Measurements from ENCODE around the gene EEIG2.

Gene EEIG2

GRCh38 chr1:108598340-108598739, 38.4 kb downstream of the EEIG2 start:
- TF ChIP-seq JUND (IDR thresholded peaks at IDR 0.05; ENCODE audit: low read depth) = no peak
- no peak for DNase-seq (ENCODE audit: low read depth in 1 of 2, low spot score in 1 of 2)
- in situ Hi-C loops (cut with HindIII; ENCODE audit: low pct_unique_long_range_greater_than_20kb, low sequenced_read_pairs) = no loop called here

DNA sequence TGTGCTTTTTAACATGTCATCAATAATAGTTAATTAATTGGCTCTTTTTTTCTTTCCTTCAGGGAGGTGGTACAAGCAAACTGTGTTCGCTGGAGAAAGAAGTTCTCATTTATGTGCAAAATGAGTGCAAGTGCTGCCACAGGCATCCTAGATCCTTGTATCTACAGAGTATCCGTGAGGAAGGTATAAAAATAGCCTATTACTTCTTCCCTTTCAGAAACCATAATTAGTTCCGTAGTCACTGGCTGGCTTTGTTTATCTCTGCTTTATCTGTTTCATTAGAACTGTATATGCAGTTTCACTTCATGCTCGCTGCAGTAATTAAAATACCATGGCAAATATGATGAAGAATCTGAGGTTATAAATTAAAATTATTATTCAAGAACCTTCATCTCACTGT, 40.6 kb downstream of the EEIG2 start:
- in situ Hi-C loops (cut with HindIII; ENCODE audit: low pct_unique_long_range_greater_than_20kb, low sequenced_read_pairs) = no loop called here
- no peak for TF ChIP-seq JUND (IDR thresholded peaks at IDR 0.05; ENCODE audit: low read depth)
- no peak for DNase-seq (ENCODE audit: low read depth in 1 of 2, low spot score in 1 of 2)

GRCh38 chr1:108601708-108602410, 42.0 kb downstream of the EEIG2 start:
- in situ Hi-C loops (cut with HindIII; ENCODE audit: low pct_unique_long_range_greater_than_20kb, low sequenced_read_pairs) = no loop called here
- no peak for TF ChIP-seq JUND (IDR thresholded peaks at IDR 0.05; ENCODE audit: low read depth)
- DNase-seq (ENCODE audit: low read depth in 1 of 2, low spot score in 1 of 2) = no peak

GRCh38 chr1:108605633-108606032, 45.7 kb downstream of the EEIG2 start:
- no peak for DNase-seq (ENCODE audit: low read depth in 1 of 2, low spot score in 1 of 2)
- in situ Hi-C loops (cut with HindIII; ENCODE audit: low pct_unique_long_range_greater_than_20kb, low sequenced_read_pairs) = no loop called here
- no peak for TF ChIP-seq JUND (IDR thresholded peaks at IDR 0.05; ENCODE audit: low read depth)

DNA sequence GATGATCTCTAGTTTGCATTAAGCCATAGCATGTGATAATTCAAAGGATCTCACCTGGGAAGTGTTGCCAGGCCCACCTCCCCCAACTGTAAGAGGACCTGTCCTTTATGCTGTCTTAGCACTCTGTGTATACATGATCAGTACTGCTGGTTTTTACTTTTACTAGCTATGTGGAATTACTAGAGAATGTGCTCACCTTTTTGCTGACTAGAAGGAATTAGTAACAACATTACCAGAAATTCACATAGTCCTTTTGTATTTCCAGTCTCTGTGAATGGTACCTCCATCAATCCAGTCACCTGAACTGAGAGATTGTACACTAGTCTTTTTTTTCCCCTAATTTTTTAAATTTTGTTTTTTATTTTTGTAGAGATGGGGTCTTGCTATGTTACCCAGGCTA, 46.6 kb downstream of the EEIG2 start:
- DNase-seq (ENCODE audit: low read depth in 1 of 2, low spot score in 1 of 2) = no peak
- in situ Hi-C loops (cut with HindIII; ENCODE audit: low pct_unique_long_range_greater_than_20kb, low sequenced_read_pairs) = no loop called here
- TF ChIP-seq JUND (IDR thresholded peaks at IDR 0.05; ENCODE audit: low read depth) = no peak

DNA sequence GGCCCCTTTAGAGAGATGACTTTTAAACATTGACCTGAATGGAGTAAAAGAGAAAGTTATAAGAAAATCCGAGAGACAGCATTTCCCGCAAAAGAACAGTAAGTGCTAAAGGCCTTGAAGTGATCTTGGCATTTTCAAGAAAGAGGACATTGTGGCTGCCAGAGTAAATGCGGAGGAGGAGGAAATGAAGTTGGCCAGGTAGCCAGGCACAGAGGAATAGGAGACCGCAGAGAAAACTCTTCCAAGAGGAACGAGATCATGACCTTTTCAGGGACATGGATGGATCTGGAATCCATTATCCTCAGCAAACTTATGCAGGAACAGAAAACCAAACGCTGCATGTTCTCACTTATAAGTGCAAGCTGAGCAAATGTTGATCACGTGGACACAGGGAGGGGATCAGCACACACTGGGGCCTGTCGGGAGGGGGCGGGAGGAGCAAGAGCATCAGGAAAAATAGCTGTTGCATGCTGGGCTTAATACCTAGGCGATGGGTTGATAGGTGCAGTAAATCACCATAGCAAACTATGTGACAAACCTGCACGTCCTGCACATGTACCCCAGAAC, 49.7 kb downstream of the EEIG2 start:
- in situ Hi-C loops (cut with HindIII; ENCODE audit: low pct_unique_long_range_greater_than_20kb, low sequenced_read_pairs) = no loop called here
- no peak for DNase-seq (ENCODE audit: low read depth in 1 of 2, low spot score in 1 of 2)
- TF ChIP-seq JUND (IDR thresholded peaks at IDR 0.05; ENCODE audit: low read depth) = no peak
